ENCODE results near the gene CFDP1.

Gene CFDP1

DNA sequence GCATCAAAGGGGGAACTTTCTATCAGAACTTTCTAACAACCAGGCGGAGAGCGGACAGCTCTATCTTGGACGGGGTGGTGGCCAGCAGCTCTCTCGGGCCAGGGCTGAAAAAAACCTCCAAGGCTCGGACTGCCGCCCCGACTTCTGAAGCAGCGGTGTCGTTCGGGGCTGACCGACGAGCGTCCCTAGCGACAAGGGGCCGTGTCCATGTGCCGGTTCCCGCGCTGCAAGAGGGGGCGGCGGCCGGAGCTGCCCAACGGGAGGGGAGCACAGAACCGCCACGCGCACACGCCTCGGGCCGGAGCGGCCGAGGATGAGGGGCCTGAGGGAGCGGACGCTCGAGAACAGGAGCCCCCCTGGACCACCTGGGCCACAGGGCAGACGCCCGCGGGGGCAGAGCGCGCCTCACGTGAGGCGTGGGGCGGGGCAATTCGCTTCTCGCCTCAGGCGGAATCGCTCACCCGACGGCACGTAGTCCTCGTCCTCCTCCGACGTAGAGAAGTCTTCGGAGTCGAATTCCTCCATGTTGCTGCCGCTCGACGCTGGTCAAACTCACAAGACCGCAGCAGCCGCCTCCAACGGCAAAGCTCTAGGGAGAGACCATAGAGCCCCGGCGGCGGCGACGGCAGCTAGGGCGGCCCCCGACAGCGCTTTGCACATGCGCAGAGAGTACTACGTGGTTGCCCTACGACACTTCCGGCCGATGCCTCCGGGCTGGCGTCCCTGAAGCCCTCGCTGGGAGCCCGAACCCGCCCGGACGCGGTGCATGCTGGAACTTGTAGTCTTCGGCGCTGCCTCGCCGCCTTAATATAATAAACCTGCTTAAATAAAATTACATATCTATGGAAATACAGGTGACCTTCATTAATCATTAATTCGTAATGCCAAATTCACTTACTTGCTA lies at the start of gene CFDP1:
Gene CFDP1, minus strand, starts transcription at position 676 of the 904 bp plus-strand sequence. Its CDS starts 151 bp downstream, at position 525.
- DNase-seq (ENCODE audit: low read depth, low spot score) = peak; percentile 97

DNA sequence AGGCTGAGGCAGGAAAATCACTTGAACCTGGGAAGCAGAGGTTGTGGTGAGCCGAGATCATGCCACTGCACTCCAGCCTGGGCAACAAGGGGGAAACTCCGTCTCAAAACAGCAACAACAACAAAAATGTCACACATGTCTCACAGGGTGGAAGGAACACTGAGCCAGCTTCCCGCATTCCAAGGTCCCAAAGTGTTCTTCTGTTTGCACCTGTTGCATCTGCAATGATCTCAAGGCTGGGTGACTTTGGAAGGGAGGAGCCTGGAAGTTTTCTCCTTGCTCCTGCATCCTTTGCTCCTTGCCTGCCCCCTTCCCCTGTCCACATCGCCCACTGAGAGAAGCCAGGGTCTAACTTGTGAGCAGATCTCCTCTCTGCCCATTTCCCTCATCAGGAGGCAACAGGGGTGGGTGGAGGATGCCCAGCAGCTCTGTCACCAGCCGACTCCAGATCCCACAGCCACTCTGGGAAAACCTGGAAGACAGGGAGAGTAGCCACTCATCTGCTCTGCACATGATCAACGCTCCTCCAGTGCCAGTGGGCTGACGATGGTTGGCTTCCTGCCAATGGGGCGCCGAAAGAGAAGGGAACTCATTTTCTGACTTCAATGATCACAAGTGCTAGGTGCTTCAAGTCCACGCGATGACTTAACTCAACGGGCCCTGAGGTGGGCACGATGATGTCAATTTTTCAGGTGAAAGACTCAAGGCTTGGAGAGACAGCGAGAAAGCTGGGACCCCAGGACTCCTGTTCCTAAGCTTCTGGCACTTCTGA lies 49.3 kb upstream of the CFDP1 start:
- DNase-seq (ENCODE audit: low read depth, low spot score) = no peak

DNA sequence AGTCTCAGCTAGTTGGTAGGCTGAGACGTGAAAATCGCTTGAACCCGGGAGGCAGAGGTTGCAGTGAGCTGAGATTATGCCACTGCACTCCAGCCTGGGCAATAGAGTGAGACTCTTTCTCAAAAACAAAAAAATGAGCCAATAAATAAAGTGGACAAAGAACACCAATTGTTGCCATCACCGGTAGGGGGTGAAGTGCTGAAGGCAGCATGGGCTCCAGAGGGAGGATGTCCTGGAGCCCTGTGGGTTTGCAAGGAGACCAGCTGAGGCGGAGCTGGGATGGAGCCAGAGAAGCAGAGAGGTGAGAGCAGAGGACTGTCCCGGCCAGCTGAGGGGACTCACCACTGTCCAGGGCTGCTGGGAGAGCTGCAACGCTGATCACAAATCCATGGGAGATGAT lies 48.2 kb upstream of the CFDP1 start:
- no peak for DNase-seq (ENCODE audit: low read depth, low spot score)

DNA sequence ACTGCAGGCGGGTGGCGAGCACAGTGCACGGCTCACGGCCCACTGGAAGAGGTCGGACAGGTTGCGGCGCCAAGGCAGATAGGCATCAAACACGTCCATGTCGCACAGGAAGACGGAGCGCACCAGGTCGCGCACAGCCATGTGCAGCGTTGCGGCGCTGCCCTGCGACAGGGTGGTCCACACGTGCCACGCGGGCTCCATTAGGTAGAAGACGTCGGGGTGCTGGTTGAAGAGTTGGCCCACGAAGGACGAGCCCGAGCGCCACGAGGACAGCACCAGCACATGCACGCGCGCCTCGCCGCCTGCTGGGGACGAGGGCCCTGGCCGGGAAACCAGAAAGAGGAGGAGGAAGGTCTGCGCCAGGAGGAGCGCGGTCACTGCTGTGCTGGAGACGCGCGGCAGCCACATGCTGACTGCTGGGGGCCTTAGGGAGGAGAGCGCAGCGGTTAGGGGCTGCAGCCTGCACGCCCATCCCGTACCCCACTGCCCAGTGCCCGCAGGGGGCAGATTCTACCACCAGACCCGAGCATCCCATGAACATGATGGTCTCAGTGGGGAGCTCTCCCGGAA lies 46.2 kb upstream of the CFDP1 start:
- DNase-seq (ENCODE audit: low read depth, low spot score) = no peak

- no peak for DNase-seq (ENCODE audit: low read depth, low spot score)
These were observed 45.4 kb upstream of the CFDP1 start for GRCh38 chr16:75478480-75479345.

- no peak for DNase-seq (ENCODE audit: low read depth, low spot score)
These were observed 44.6 kb upstream of the CFDP1 start for GRCh38 chr16:75477680-75478473.

GRCh38 chr16:75476817-75477216 lies 43.5 kb upstream of the CFDP1 start:
- no peak for DNase-seq (ENCODE audit: low read depth, low spot score)

DNA sequence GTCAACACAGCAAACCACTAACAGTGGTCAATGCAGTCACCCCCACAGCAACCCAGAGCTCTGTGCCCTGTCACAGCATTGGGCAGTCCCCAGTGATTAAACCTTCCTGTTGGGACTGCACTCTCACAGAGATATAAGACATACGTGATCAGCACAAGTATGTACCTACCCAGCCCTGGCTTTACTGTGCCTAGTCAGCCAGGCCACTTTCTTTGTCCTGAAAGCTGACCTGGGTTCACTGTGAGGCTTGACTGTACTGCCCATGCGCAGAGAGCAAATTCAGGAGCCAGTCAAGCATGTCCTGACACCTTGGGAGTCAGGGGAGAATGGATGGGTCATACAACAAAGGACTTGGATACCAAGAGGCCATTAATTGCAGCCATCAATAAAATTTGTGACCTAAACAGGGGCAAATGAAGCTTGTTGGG lies 42.1 kb upstream of the CFDP1 start:
- DNase-seq (ENCODE audit: low read depth, low spot score) = no peak

GRCh38 chr16:75472908-75473877 lies 39.9 kb upstream of the CFDP1 start:
- no peak for DNase-seq (ENCODE audit: low read depth, low spot score)

DNA sequence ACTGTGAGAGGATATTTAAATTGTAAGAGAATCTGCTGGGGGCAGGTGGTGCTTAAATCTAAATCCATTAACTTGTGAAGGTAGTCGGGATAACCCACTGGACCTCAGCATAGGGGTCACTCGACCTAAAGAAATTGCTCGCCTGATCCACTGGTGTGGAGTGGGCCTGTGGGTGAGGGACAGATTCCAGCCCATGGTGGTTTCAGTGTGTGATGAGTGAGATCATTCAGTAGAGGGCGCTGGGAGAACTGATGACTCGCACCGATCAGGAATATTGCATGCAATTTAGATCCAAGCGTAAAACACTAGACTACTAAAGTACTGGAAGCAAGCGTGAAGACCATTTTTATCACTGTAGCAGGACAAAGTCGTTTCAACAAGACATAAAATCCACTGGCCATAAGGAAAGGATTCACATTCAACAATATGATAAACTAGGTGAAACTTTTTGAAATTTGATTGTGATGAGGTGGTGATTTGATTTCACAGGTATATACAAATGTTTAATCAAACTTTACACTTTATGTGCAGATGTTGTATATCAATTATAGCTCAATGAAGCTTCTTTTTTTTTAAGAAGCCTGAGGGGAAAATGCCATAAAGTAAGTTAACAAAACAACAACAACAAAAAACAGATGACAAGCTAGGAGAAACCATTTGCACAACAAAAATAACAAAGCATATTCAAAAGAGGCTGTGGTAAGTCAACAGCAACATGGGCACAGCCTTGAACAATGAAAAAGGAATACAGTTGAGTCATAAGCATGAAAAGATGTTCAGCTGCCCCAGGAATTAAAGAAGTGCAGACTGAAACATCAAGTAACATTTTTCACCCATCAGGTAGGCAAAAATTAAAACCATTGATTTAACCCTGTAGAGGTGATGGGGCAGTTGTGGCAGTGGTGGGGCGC lies 38.7 kb upstream of the CFDP1 start:
- peak; percentile 58 for DNase-seq (ENCODE audit: low read depth, low spot score)

DNA sequence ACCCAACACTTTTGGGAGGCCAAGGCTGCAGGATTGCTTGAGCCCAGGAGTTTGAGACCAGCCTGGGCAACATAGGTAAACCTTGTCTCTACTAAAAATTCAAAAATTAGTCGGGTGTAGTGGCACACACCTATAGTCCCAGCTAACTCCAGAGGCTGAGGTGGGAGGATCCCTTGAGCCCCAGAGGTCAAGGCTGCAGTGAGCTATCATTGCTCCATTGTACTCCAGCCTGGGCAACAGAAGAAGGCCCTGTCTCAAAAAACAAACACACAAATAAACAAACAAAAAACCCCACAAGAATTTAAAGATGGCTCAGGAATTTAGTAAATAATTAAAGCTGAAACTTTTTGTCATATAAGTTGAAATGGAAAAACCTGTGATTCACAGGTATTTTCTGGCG lies 33.5 kb upstream of the CFDP1 start:
- no peak for DNase-seq (ENCODE audit: low read depth, low spot score)

DNA sequence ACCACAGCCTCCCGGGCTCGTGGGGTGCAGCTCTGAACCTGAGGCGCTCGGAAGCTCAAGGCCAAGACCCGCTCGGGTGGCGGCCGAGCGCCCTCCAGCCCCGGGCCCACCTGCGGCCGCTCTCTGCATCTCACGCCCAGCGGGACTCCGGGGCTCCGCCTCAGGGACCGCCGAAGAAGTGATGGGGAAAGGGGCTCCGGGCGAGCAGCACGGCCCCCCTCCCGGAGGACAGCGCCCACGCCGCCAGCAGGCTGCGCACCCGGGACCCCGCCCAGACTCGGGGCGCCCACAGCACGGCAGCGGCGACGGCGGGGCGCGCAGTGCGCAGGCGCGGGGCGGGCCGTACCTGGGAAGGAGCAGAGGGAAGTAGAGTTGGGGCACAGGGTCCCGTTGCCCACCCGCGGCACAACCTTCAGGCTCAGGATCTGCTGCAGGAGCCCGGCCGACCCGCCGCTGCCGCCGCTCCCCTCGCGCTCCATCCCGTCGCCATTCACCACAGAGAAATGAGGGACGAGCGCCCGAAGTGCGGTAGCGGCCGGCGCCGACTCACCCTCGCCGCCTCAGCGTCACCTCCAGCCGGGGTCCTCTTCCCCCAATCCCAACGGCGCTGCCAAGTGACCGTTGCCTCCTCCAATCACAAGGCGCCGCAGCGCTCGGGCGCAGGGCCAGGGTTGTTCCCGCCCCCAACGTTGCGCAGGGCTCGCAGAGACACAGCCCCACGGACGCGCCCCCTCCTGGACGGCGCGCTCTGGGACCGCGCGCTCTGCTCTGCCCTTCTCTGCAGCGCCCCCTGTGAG lies 31.0 kb upstream of the CFDP1 start, which contains the start of gene TMEM170A:
Gene TMEM170A, minus strand, starts transcription at position 568 of the 797 bp plus-strand sequence. Its CDS starts 89 bp downstream, at position 479.
- DNase-seq (ENCODE audit: low read depth, low spot score) = peak; percentile 100

DNA sequence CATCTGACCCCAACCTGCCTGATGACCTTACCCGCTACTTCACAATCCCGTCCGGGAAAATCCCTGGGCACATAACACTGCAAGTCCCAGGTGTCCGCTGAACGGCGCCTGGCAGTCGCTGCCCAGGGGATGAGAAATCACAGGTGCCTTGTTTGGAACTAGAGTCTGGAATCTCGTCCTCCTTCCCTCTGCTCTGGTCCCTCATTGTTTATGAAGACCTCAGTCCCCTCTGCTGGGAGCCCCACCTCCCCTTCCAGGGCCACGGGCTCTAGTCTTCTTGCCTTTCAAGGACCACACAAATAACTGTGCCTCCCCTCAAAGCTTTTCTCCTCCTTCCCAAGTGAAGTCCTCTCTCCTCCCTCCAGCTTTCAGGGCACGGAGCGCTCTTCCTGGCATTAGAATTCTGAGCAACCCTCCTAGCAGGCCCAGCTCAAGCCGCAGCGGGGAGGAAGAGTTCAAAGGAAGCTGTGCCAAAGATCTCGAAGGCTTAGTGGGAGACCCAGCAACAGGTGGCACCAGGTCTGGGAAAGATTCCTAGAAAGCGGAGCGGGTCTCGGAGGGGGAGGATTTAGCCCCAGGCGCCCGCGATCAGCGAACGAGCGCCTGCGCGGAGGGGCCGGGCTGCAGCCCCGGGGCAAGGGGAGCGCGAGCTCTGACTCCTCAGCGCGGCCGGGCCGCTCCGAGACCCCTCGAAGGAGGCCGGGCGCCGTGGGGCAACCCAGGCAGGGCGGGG lies 30.3 kb upstream of the CFDP1 start:
- peak; percentile 86 for DNase-seq (ENCODE audit: low read depth, low spot score)

GRCh38 chr16:75462806-75463205 lies 29.5 kb upstream of the CFDP1 start:
- DNase-seq (ENCODE audit: low read depth, low spot score) = no peak

DNA sequence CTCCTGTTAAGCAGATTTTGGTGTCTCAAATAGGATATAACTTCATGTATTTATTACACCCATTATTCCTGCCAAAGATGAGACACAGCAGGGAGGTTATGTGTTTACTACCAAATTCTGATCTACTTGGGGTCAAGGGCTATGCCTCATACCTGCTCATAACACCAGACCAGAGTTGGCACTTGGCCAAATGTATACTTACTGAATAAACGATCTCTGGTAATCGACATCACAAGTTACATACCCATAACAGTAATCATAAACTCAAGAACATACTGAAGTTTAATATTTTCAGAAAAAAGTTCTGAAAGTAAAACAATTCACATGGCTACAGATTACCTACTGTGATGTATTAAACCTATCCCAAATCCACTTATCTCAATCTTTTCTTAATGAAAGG lies 28.3 kb upstream of the CFDP1 start:
- no peak for DNase-seq (ENCODE audit: low read depth, low spot score)

- no peak for DNase-seq (ENCODE audit: low read depth, low spot score)
These were observed 27.1 kb upstream of the CFDP1 start for GRCh38 chr16:75460446-75460845.

DNA sequence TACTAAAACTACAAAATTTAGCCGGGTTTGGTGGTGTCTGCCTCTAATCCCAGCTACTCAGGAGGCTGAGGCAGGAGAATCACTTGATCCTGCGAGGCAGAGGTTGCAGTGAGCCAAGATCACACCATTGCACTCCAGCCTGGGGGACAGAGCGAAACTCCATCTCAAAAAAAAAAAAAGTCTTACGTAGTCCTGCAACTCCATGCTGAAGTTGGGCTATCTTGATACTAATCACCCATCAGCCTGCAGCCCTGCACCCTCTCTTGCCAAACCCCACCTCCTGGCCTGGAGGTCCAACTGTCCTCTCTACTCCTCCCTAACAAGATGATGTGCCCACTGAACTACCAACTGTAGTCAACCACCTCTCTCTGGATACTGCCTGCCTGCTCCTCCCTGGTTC lies 26.4 kb upstream of the CFDP1 start:
- no peak for DNase-seq (ENCODE audit: low read depth, low spot score)
